Neural progenitor cell (in vitro differentiated cells): Measurements from ENCODE around the gene COL9A2.

Experiments used
- EZH2 ChIP-seq: fragments of 200-600 bp; sonication (generic); IDR thresholded peaks from 2 replicates; pipeline ENCODE4 v1.6.1; 2017; ENCODE audit warnings: antibody characterized with exemption, mild to moderate bottlenecking, moderate library complexity
- EZH2phosphoT487 ChIP-seq: fragments of 200-600 bp; sonication (generic); IDR thresholded peaks from 2 replicates; pipeline ENCODE4 v1.6.1; 2017; ENCODE audit warnings: antibody characterized with exemption
- TF ChIP-seq, protein P1 (sequence below): fragments of 200-600 bp; sonication (generic); IDR thresholded peaks from 2 replicates; pipeline ENCODE4 v1.5.1; 2017; ENCODE audit warnings: antibody characterized with exemption, mild to moderate bottlenecking

DNA sequence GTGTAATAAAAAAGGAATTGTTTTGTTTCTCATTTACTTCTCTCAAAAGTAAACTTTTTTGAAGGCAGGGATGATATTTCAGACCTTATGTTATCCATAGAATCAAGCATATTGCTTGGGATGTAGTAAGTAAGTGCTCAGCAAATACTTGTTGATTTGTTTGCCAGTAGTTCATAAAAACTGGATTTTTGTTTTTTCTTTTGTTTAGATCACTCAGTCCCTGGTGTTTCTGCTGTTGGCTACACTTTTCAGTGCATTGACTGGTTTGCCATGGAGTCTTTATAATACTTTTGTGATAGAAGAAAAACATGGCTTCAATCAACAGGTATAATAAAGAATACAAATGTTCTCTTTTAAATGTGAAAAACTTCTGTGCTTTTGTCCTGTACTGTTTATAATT is 48.9 kb downstream of the COL9A2 start:
- TF ChIP-seq, protein P1, sequence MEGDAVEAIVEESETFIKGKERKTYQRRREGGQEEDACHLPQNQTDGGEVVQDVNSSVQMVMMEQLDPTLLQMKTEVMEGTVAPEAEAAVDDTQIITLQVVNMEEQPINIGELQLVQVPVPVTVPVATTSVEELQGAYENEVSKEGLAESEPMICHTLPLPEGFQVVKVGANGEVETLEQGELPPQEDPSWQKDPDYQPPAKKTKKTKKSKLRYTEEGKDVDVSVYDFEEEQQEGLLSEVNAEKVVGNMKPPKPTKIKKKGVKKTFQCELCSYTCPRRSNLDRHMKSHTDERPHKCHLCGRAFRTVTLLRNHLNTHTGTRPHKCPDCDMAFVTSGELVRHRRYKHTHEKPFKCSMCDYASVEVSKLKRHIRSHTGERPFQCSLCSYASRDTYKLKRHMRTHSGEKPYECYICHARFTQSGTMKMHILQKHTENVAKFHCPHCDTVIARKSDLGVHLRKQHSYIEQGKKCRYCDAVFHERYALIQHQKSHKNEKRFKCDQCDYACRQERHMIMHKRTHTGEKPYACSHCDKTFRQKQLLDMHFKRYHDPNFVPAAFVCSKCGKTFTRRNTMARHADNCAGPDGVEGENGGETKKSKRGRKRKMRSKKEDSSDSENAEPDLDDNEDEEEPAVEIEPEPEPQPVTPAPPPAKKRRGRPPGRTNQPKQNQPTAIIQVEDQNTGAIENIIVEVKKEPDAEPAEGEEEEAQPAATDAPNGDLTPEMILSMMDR: no peak
- TF ChIP-seq EZH2 (no peak), EZH2phosphoT487 (no peak)
